Left ventricle myocardium inferior (tissue), 1 donor: ENCODE data around the gene WDFY3. TPM values are rescaled to one million over a fixed set of nuclear protein-coding genes. Genes with fewer than 3 reads are reported as not detected.

Experiments used
- DNase-seq: peaks from one replicate; pipeline ENCODE4 v3.0.0-alpha.2; 2020
- H3K27ac ChIP-seq: fragments of 200-600 bp; replicated peaks from 2 replicates; pipeline ENCODE4 v1.8.0; 2021
- H3K27me3 ChIP-seq: fragments of 200-600 bp; 2 replicates; pipeline ENCODE4 v1.8.0; 2021; ENCODE audit warnings: low read depth
- H3K36me3 ChIP-seq: fragments of 200-600 bp; 2 replicates; pipeline ENCODE4 v1.8.0; 2021
- H3K4me1 ChIP-seq: fragments of 200-600 bp; 2 replicates; pipeline ENCODE4 v1.8.0; 2021
- H3K4me3 ChIP-seq: fragments of 200-600 bp; 2 replicates; pipeline ENCODE4 v1.8.0; 2021; ENCODE audit warnings: mild to moderate bottlenecking, moderate library complexity
- H3K9me3 ChIP-seq: fragments of 200-600 bp; replicated peaks from 2 replicates; pipeline ENCODE4 v1.8.0; 2021
- CTCF ChIP-seq: fragments of 200-600 bp; IDR thresholded peaks from 2 replicates; pipeline ENCODE4 v1.8.0; 2021; ENCODE audit warnings: antibody characterized with exemption, mild to moderate bottlenecking, borderline replicate concordance
- intact Hi-C: fragments of 100-400 bp; cut with micrococcal nuclease; formaldehyde crosslinking; loops from one replicate; pipeline ENCODE4 v1.11.0; 2022
- total RNA-seq: library from RNA; stranded (reverse); fragmentation: NEBNext Ultra II Directional; extraction: Animal tissue kit (Norgen Biotek cat#: 25700); gene quantifications from one replicate; pipeline ENCODE4 v1.2.1, GENCODE V29; 2021
- donor health status: DM: no; HTN: yes; CAD: no; lungs with severe emphysema.

WDFY3 gene
- total RNA-seq, 1 donor from 2014 or later: 48.7 TPM

- no peak for DNase-seq
- no peak for TF ChIP-seq CTCF
- Histone ChIP-seq H3K36me3 (no peaks in the 10 kb centered on the region), H3K4me3 (no peak overlapping the region), H3K9me3 (peaks cover 6% of the 10 kb centered on the region), H3K27ac (no peak overlapping the region), H3K4me1 (no peaks in the 10 kb centered on the region), H3K27me3 (no peaks in the 10 kb centered on the region)
- intact Hi-C loops: no loop called here
Observed at GRCh38 chr4:84870398-84871163, 95.9 kb downstream of the WDFY3 start.

- Histone ChIP-seq H3K27ac (no peak overlapping the region), H3K4me3 (no peak overlapping the region), H3K4me1 (no peaks in the 10 kb centered on the region), H3K9me3 (peaks cover 6% of the 10 kb centered on the region), H3K36me3 (no peaks in the 10 kb centered on the region), H3K27me3 (no peaks in the 10 kb centered on the region)
- intact Hi-C loops: no loop called here
- DNase-seq: no peak
- no peak for TF ChIP-seq CTCF
Observed at GRCh38 chr4:84866295-84866694, 100.2 kb downstream of the WDFY3 start.

GRCh38 chr4:84865600-84865999, 100.9 kb downstream of the WDFY3 start:
- peaks cover 1% of the 10 kb centered on the region for H3K9me3 ChIP-seq
- no peak overlapping the region for H3K27ac ChIP-seq
- no peaks in the 10 kb centered on the region for H3K27me3 ChIP-seq
- DNase-seq: no peak
- no peaks in the 10 kb centered on the region for H3K4me1 ChIP-seq
- TF ChIP-seq CTCF: no peak
- H3K36me3 ChIP-seq: peaks cover under 1% of the 10 kb centered on the region
- intact Hi-C loops: no loop called here
- H3K4me3 ChIP-seq: no peak overlapping the region

- H3K36me3 ChIP-seq: peaks cover 16% of the 10 kb centered on the region
- no peaks in the 10 kb centered on the region for H3K27me3 ChIP-seq
- intact Hi-C loops: no loop called here
- DNase-seq: no peak
- no peak for TF ChIP-seq CTCF
- H3K9me3 ChIP-seq: no peaks in the 10 kb centered on the region
- H3K27ac ChIP-seq: no peak overlapping the region
- H3K4me1 ChIP-seq: peaks cover 9% of the 10 kb centered on the region
- H3K4me3 ChIP-seq: no peak overlapping the region
Observed at GRCh38 chr4:84862064-84862463, 104.4 kb downstream of the WDFY3 start.

- H3K4me1 ChIP-seq: peaks cover 29% of the 10 kb centered on the region
- peaks cover 20% of the 10 kb centered on the region for H3K36me3 ChIP-seq
- no peaks in the 10 kb centered on the region for H3K9me3 ChIP-seq
- no peak for TF ChIP-seq CTCF
- no peaks in the 10 kb centered on the region for H3K27me3 ChIP-seq
- intact Hi-C loops: no loop called here
- no peak for DNase-seq
- H3K27ac ChIP-seq: no peak overlapping the region
- H3K4me3 ChIP-seq: no peak overlapping the region
Observed at GRCh38 chr4:84857296-84857695, 109.2 kb downstream of the WDFY3 start.
